AG10803 (cell line): ENCODE measurements around the gene RASIP1.
A peak's percentile ranks its signal among the peaks of the same experiment; 100 is the strongest.
"Not testable (repeated sequence)": the region's sequence is repeated elsewhere in the genome, so short reads cannot be mapped to it uniquely, and the experiment has no call there.

Source experiments
- DNase-seq: peaks from one replicate; pipeline ENCODE4 v3.0.0; 2010; ENCODE audit warnings: low read depth
- H3K4me3 ChIP-seq: 2 replicates; pipeline ENCODE4 v1.5.1; 2011; ENCODE audit warnings: mild to moderate bottlenecking, low read length, control low read depth
- TF ChIP-seq, protein P1 (sequence below): conservative IDR thresholded peaks from 2 replicates; pipeline ENCODE4 v1.5.1; 2011; ENCODE audit warnings: mild to moderate bottlenecking, low read length, control low read depth, inconsistent platforms

RASIP1 gene

DNA sequence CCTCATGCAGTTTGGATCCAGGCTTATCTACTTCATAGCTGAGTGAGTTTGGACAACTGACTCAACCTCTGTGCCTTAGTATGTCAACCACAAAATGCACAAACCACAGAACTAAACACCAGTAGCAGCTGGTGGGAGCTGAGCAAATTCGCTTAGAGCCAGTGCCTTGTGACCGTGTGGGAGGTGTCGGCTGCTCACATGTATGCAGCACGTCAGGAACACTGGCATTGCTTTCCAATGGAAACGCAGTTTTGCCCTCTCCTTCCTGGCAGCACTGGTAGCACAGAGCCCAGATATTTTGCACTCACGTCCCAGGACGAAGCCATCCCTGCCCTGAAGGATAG is 59.3 kb downstream of the RASIP1 start:
- TF ChIP-seq, protein P1, sequence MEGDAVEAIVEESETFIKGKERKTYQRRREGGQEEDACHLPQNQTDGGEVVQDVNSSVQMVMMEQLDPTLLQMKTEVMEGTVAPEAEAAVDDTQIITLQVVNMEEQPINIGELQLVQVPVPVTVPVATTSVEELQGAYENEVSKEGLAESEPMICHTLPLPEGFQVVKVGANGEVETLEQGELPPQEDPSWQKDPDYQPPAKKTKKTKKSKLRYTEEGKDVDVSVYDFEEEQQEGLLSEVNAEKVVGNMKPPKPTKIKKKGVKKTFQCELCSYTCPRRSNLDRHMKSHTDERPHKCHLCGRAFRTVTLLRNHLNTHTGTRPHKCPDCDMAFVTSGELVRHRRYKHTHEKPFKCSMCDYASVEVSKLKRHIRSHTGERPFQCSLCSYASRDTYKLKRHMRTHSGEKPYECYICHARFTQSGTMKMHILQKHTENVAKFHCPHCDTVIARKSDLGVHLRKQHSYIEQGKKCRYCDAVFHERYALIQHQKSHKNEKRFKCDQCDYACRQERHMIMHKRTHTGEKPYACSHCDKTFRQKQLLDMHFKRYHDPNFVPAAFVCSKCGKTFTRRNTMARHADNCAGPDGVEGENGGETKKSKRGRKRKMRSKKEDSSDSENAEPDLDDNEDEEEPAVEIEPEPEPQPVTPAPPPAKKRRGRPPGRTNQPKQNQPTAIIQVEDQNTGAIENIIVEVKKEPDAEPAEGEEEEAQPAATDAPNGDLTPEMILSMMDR: no peak
- H3K4me3 ChIP-seq: no peak overlapping the region
- peak; percentile 30 for DNase-seq

DNA sequence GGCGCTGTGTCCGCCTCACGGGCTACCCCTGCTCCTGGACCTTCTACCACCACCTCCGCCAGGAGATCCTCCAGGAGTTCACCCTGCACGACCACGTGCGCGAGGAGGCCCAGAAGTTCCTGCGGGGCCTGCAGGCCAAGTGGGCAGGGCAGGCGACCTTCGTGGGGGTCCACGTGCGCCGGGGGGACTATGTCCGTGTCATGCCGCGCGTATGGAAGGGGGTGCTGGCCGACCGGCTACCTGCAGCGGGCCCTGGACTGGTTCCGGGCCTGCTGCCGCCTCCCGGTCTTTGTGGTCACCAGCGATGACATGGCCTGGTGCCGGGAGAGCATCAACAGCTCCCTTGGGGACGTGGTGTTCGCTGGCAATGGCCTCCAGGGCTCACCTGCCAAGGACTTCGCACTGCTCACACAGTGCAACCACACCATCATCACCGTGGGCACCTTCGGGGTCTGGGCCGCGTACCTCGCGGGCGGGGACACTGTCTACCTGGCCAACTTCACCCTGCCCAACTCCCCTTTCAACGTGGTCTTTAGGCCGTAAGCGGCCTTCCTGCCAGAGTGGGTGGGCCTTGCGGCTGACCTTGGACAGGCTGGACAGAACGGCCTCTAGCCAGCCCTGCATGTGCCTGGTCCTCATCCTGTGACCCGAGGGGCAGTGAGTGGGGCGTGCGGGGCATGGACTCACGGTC is 59.8 kb downstream of the RASIP1 start:
- H3K4me3 ChIP-seq: no peak overlapping the region
- no peak for DNase-seq
- TF ChIP-seq, protein P1: no peak

DNA sequence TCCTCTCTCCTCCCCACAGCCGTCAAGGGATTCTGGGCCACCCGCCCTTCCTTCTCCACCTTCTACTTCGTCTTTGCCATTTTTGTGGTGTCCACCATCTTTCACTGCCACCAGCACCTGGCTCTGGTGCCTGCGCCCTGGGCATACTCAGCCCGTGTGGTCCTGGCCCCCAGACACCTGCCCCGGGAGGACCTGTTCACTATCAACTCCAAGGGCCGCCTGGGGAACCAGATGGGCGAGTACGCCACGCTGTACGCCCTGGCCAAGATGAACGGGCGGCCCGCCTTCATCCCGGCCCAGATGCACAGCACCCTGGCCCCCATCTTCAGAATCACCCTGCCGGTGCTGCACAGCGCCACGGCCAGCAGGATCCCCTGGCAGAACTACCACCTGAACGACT is 60.4 kb downstream of the RASIP1 start:
- not testable (repeated sequence) for H3K4me3 ChIP-seq, DNase-seq

DNA sequence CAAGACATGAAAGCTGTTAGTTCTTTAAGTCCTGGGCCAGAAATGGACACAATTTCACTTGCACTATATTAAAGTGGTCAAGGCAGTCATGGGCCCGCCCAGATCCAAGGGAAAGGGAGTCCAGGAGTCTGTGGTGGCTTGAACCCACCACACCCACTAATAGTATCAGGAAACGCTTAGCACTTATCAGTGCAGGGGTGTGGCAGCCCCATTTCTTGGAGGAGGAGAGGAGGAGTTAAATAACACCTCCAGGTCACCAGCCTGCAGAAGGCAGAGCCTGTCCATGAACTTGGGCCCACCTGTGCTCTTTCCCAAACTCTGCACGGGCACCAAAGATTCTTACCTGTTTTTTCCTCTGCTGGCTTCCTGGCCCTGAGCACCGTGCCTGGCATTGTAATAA is 62.2 kb downstream of the RASIP1 start:
- TF ChIP-seq, protein P1: no peak
- H3K4me3 ChIP-seq: no peak overlapping the region
- DNase-seq: no peak

DNA sequence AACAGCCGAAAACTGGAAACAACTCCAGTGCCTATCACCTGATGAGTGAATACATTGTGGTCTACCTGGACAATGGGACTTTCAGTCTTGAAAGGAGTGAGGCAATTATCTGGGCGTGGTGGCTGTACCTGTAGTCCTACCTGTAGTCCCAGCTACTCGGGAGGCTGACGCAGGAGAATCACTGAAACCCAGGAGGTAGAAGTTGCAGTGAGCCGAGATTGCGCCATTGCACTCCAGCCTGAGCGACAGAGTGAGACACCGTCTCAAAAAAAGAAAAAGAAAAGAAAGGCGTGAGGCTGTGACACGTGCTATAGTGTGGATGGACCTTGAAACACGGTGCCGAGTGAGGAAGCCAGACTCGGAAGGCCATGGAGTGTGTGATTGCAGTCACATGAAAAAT is 63.5 kb downstream of the RASIP1 start:
- TF ChIP-seq, protein P1: no peak
- no peak overlapping the region for H3K4me3 ChIP-seq
- DNase-seq: no peak

DNA sequence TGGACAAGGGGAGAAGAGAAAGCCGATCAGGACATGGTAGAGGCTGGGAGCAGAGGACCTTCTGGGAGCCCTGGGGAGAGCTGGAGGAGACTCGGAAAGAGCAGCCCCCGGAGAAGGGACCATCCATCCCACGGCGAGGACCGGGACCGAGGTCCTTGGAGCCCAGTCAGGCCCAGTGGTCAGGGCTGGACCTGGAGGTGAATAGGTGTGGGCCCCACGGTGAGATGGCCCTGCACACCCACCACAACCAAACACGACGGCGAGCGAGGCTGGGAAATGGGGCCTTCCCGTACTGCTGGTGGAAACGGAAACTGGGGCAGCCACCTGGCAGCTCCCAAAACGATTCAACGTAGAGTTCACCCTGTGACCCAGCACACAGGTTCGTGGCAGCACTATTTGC is 63.9 kb downstream of the RASIP1 start:
- no peak overlapping the region for H3K4me3 ChIP-seq
- no peak for DNase-seq
- TF ChIP-seq, protein P1: no peak

DNA sequence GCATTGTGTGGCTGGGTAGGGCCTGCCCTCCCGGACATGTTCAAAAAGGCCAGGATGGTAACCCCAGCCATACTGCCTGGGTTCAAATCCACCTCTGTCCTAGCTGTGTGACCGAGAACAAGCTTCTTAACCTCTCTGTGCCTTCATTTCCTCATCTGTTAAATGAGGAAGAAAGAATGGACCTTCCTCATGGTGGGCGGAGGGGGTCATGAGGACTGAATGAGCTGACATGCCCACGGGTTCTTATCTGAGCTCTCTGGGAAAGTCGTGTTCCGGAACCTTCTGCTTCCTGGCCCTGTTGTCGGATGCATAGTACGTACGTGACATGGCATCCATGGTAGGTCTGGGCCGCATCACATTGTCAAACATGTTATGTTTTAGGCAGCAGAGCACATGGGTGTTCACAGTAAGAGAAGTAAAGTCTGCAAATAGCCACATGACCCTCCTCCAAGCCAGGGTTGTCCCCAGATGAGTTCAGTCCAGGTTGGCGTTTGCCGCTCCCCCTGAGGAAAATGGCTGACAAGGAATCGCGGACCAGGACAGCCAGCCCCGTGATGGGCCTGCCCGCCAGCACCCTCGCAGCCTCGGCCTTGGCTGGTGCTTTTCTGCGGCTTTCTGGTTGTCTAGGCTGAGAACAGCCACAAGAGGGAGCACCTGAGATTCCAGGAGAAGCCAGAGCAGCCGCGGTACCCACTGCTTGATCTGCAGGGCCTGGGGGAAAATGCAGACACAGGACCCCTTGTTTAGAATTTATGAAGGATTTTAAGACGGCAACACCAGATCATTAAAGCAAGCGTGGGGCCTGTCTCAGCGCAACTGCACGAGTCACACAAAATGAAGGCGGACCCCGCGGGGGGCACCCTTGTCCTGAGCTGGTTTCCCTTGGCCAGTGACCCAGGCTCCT is 65.2 kb downstream of the RASIP1 start:
- H3K4me3 ChIP-seq: no peak overlapping the region
- TF ChIP-seq, protein P1: peak; percentile 85
- peak; percentile 70 for DNase-seq
